Breast epithelium (tissue), 3 donors: ENCODE measurements around the gene SMYD2.

Experiments used
- POLR2A ChIP-seq: fragments of 450-650 bp; IDR thresholded peaks from one replicate; pipeline ENCODE4 v1.6.1; 2016; ENCODE audit warnings: antibody characterized with exemption, mild to moderate bottlenecking, moderate library complexity
- TF ChIP-seq, protein P1 (sequence below), 3 donors: fragments of 450-650 bp; IDR thresholded peaks; one replicate each; pipeline ENCODE4 v1.5.1; 2016 to 2017; ENCODE audit warnings: antibody characterized with exemption in 3 of 3, mild to moderate bottlenecking in 3 of 3, moderate library complexity in 3 of 3

- TF ChIP-seq, protein P1, sequence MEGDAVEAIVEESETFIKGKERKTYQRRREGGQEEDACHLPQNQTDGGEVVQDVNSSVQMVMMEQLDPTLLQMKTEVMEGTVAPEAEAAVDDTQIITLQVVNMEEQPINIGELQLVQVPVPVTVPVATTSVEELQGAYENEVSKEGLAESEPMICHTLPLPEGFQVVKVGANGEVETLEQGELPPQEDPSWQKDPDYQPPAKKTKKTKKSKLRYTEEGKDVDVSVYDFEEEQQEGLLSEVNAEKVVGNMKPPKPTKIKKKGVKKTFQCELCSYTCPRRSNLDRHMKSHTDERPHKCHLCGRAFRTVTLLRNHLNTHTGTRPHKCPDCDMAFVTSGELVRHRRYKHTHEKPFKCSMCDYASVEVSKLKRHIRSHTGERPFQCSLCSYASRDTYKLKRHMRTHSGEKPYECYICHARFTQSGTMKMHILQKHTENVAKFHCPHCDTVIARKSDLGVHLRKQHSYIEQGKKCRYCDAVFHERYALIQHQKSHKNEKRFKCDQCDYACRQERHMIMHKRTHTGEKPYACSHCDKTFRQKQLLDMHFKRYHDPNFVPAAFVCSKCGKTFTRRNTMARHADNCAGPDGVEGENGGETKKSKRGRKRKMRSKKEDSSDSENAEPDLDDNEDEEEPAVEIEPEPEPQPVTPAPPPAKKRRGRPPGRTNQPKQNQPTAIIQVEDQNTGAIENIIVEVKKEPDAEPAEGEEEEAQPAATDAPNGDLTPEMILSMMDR (IDR thresholded peaks at IDR 0.05): no peak
- no peak for TF ChIP-seq POLR2A
These were observed 57.3 kb downstream of the SMYD2 start for GRCh38 chr1:214338212-214338611.
